A549 treated with GW870086 at 1 μM for 4 hours (cell line): ENCODE measurements around the gene FIBCD1. TPM values are rescaled to one million over a fixed set of nuclear protein-coding genes. Genes with fewer than 3 reads are reported as not detected.

Experiments used
- total RNA-seq: library from RNA; stranded (reverse); fragments of 200-300 nt; extraction: Qiagen RNA extraction; gene quantifications from 5 replicates; pipeline ENCODE4 v1.2.3, GENCODE V29; 2022; ENCODE audit warnings: low read depth

The FIBCD1 gene
- total RNA-seq: 11.5 to 18.2 TPM (median 15.7 TPM) in 5 replicates

GRCh38 chr9:130938652-130939404 is at the start of gene FIBCD1:
FIBCD1 (minus strand) TSS chr9:130939247; CDS start chr9:130938607, 640 bp downstream.

GRCh38 chr9:130896233-130897014 is 42.6 kb downstream of the FIBCD1 start, which contains the start of gene QRFP:
QRFP (minus strand) TSS chr9:130896812; CDS start chr9:130893838, 2,974 bp downstream.

Other genes starting within 250 kb of the FIBCD1 start
- gene EXOSC2, start 245.5 kb downstream of the FIBCD1 start, total RNA-seq: 49.2 to 63.8 TPM (median 51.6 TPM) in 5 replicates
- 43.2 to 59.0 TPM (median 53.6 TPM) in 5 replicates for gene ABL1, start 104.0 kb downstream of the FIBCD1 start, total RNA-seq
- not detected in 5 replicates for gene QRFP, start 42.4 kb downstream of the FIBCD1 start, total RNA-seq
- 1.5 to 3.2 TPM (median 2.1 TPM) in 5 replicates for gene LAMC3, start 69.9 kb upstream of the FIBCD1 start, total RNA-seq
- 1.6 to 2.4 TPM (median 1.7 TPM) in 5 replicates for gene AIF1L, start 157.3 kb upstream of the FIBCD1 start, total RNA-seq
- 22.0 to 27.1 TPM (median 23.1 TPM) in 5 replicates for gene NUP214, start 186.3 kb upstream of the FIBCD1 start, total RNA-seq